ENCODE data around the gene DONSON.

DNA sequence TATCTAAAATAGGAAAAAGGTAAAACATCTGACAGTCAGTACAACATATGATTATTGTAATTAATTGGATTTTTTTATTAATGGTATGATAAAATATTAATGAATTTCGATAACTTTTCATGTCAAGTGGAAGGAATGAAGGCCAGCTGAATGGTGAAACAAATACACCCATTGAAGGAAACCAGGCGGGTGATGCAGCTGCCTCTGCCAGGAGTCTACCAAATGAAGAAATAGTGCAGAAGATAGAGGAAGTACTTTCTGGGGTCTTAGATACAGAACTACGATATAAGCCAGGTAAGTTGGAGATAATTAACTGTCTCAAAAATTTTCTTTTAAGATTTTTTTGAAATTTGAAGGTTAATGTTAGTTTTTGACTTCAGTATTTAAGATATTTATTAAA is 42.4 kb downstream of the DONSON start:
- TF ChIP-seq, protein P1, sequence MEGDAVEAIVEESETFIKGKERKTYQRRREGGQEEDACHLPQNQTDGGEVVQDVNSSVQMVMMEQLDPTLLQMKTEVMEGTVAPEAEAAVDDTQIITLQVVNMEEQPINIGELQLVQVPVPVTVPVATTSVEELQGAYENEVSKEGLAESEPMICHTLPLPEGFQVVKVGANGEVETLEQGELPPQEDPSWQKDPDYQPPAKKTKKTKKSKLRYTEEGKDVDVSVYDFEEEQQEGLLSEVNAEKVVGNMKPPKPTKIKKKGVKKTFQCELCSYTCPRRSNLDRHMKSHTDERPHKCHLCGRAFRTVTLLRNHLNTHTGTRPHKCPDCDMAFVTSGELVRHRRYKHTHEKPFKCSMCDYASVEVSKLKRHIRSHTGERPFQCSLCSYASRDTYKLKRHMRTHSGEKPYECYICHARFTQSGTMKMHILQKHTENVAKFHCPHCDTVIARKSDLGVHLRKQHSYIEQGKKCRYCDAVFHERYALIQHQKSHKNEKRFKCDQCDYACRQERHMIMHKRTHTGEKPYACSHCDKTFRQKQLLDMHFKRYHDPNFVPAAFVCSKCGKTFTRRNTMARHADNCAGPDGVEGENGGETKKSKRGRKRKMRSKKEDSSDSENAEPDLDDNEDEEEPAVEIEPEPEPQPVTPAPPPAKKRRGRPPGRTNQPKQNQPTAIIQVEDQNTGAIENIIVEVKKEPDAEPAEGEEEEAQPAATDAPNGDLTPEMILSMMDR (IDR thresholded peaks at IDR 0.05) = no peak
- TF ChIP-seq POLR2A (IDR thresholded peaks at IDR 0.05) = no peak

Measured in body of pancreas (tissue), 4 donors.